HEK293T (cell line): ENCODE results near the gene WASHC2C.
"Not testable (repeated sequence)": the region's sequence is repeated elsewhere in the genome, so short reads cannot be mapped to it uniquely, and the experiment has no call there.

Source experiments
- BHLHE40 ChIP-seq: fragments of 450-650 bp; IDR thresholded peaks from 2 replicates; pipeline ENCODE4 v1.6.1; 2016; ENCODE audit warnings: mild to moderate bottlenecking, moderate library complexity, borderline replicate concordance
- ELF4 ChIP-seq: fragments of 450-650 bp; IDR thresholded peaks from 2 replicates; pipeline ENCODE4 v1.6.1; 2017; ENCODE audit warnings: antibody characterized with exemption
- FOXA1 ChIP-seq: fragments of 450-650 bp; IDR thresholded peaks from 2 replicates; pipeline ENCODE4 v1.6.1; 2016; ENCODE audit warnings: mild to moderate bottlenecking
- FOXK2 ChIP-seq: fragments of 450-650 bp; IDR thresholded peaks from 2 replicates; pipeline ENCODE4 v1.6.1; 2016; ENCODE audit warnings: mild to moderate bottlenecking
- FOXM1 ChIP-seq: fragments of 450-650 bp; IDR thresholded peaks from 2 replicates; pipeline ENCODE4 v1.6.1; 2017; ENCODE audit warnings: mild to moderate bottlenecking, borderline replicate concordance
- HDGF ChIP-seq: fragments of 450-650 bp; IDR thresholded peaks from 2 replicates; pipeline ENCODE4 v1.6.1; 2017; ENCODE audit warnings: antibody characterized with exemption, borderline replicate concordance
- L3MBTL2 ChIP-seq: fragments of 450-650 bp; conservative IDR thresholded peaks from 2 replicates; pipeline ENCODE4 v1.6.1; 2016; ENCODE audit warnings: mild to moderate bottlenecking
- SP1 ChIP-seq: fragments of 450-650 bp; IDR thresholded peaks from 2 replicates; pipeline ENCODE4 v1.6.1; 2017
- SUZ12 ChIP-seq: fragments of 450-650 bp; IDR thresholded peaks from 2 replicates; pipeline ENCODE4 v1.6.1; 2016; ENCODE audit warnings: mild to moderate bottlenecking
- TARDBP ChIP-seq: fragments of 450-650 bp; IDR thresholded peaks from 2 replicates; pipeline ENCODE4 v1.6.1; 2016
- ZNF384 ChIP-seq: fragments of 450-650 bp; IDR thresholded peaks from 2 replicates; pipeline ENCODE4 v1.6.1; 2016
- TF ChIP-seq, protein P1 (sequence below): fragments of 450-650 bp; IDR thresholded peaks from 2 replicates; pipeline ENCODE4 v1.6.1; 2016

GRCh38 chr10:45822918-45823317, 95.9 kb downstream of the WASHC2C start:
- TF ChIP-seq, protein P1, sequence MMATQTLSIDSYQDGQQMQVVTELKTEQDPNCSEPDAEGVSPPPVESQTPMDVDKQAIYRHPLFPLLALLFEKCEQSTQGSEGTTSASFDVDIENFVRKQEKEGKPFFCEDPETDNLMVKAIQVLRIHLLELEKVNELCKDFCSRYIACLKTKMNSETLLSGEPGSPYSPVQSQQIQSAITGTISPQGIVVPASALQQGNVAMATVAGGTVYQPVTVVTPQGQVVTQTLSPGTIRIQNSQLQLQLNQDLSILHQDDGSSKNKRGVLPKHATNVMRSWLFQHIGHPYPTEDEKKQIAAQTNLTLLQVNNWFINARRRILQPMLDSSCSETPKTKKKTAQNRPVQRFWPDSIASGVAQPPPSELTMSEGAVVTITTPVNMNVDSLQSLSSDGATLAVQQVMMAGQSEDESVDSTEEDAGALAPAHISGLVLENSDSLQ = not testable (repeated sequence)
- TF ChIP-seq ZNF384, BHLHE40, L3MBTL2, TARDBP, SP1, FOXK2, FOXA1, FOXM1, ELF4, HDGF, SUZ12: not testable (repeated sequence)
